WI38 (cell line): ENCODE measurements around the gene NOL3.

Source experiments
- H3K4me3 ChIP-seq: 2 replicates; pipeline ENCODE4 v1.5.1; 2011; ENCODE audit warnings: low read depth, mild to moderate bottlenecking, control low read depth, low read length
- CTCF ChIP-seq: IDR thresholded peaks from 2 replicates; pipeline ENCODE4 v1.5.1; 2012; ENCODE audit warnings: low read depth, mild to moderate bottlenecking, control low read depth, low read length

Gene NOL3

GRCh38 chr16:67167588-67167987 is 2.8 kb upstream of the NOL3 start:
- TF ChIP-seq CTCF, result no peak
- no peak overlapping the region for H3K4me3 ChIP-seq

- H3K4me3 ChIP-seq, result no peak overlapping the region
- TF ChIP-seq CTCF, result no peak
These were observed 1.3 kb upstream of the NOL3 start for GRCh38 chr16:67169011-67169451.

- peak; percentile 51 for TF ChIP-seq CTCF
These were observed 633 bp upstream of the NOL3 start for GRCh38 chr16:67169642-67170167.

GRCh38 chr16:67170949-67171649 is 761 bp downstream of the NOL3 start:
- H3K4me3 ChIP-seq, result peak overlapping the region; percentile 53
- no peak for TF ChIP-seq CTCF

More at GRCh38 chr16:67169642-67170167, 633 bp upstream of the NOL3 start:
- H3K4me3 ChIP-seq, result peak overlapping the region; percentile 53

GRCh38 chr16:67173323-67173722 is 3.0 kb downstream of the NOL3 start:
- no peak for TF ChIP-seq CTCF
- no peak overlapping the region; the same call in 1 of the 2 replicates for H3K4me3 ChIP-seq

GRCh38 chr16:67173808-67174705 is 3.7 kb downstream of the NOL3 start:
- peak; percentile 21; the same call in 1 of the 2 replicates for TF ChIP-seq CTCF
- peak overlapping the region; percentile 57 for H3K4me3 ChIP-seq
